ENCODE results near the gene FBLN2. TPM values are rescaled to one million over a fixed set of nuclear protein-coding genes. Genes with fewer than 3 reads are reported as not detected.

The FBLN2 gene
- total RNA-seq, 1 donor = 54.6 TPM

DNA sequence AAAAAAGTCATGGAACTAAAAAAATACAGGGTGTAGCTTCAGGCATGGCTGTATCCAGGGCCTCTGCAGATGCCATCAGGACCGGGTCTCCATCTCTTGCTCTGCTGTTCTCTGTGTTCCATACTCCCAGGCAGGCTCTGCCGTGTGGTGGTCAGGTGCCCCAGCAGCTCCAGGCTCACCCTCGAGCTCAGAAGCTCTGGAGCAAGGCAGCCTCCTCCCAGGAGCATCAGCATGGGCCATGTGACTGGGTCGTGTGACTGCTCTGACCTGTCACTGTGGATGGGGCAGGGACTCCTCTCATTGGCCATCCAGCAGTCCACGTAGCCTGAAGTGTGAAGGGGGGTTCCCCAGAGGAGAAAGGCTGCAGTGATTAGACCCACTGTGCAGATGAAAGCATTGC is 8.5 kb downstream of the FBLN2 start:
- no peak overlapping the region for H3K27ac ChIP-seq (ENCODE audit: low read depth, low read length)
- TF ChIP-seq CTCF (IDR thresholded peaks at IDR 0.05; ENCODE audit: extremely low read depth, low read depth, low read length) = no peak
- H3K9me3 ChIP-seq (ENCODE audit: low read depth, low read length) = no peaks in the 10 kb centered on the region
- H3K27me3 ChIP-seq (ENCODE audit: insufficient read depth, low read length) = no peaks in the 10 kb centered on the region
- no peak overlapping the region for H3K4me2 ChIP-seq (ENCODE audit: insufficient read depth, low read length)
- DNase-seq (ENCODE audit: insufficient read length, low spot score, missing footprints) = no peak
- no peaks in the 10 kb centered on the region for H4K20me1 ChIP-seq (ENCODE audit: insufficient read depth, low read length)
- H3K79me2 ChIP-seq (ENCODE audit: insufficient read depth, low read length) = no peaks in the 10 kb centered on the region
- no peak overlapping the region for H3K4me3 ChIP-seq (ENCODE audit: insufficient read depth, low read length)
- no peak overlapping the region for H2AFZ ChIP-seq (ENCODE audit: low read length)
- no peaks in the 10 kb centered on the region for H3K4me1 ChIP-seq (ENCODE audit: insufficient read depth, low read length)
- no peaks in the 10 kb centered on the region for H3K36me3 ChIP-seq (ENCODE audit: insufficient read depth, low read length)

DNA sequence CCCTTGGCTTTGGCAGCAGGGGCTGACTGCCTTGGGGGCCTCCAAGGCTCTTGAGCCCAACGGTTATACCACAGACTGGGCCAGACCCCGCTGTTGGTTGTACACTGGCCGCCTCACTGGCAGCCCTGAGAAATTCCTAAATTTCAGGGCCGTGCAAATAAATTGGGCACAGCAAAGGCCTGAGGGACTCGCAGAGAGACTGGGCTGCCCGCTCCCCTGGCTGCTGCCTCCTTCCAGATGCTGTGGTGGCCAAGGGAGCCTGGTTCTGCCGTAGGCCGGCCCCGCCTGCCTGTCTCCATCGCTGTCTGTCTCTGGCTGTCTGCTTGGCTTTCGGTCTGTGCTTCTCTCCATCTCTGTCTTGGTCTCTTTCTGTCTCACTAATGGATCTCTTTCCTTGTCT is 9.0 kb downstream of the FBLN2 start:
- DNase-seq (ENCODE audit: insufficient read length, low spot score, missing footprints) = no peak
- no peak for TF ChIP-seq CTCF (IDR thresholded peaks at IDR 0.05; ENCODE audit: extremely low read depth, low read depth, low read length)
- Histone ChIP-seq H4K20me1 (ENCODE audit: insufficient read depth, low read length) (no peaks in the 10 kb centered on the region), H3K9me3 (ENCODE audit: low read depth, low read length) (no peaks in the 10 kb centered on the region), H3K36me3 (ENCODE audit: insufficient read depth, low read length) (no peaks in the 10 kb centered on the region), H3K4me1 (ENCODE audit: insufficient read depth, low read length) (no peaks in the 10 kb centered on the region), H2AFZ (ENCODE audit: low read length) (no peak overlapping the region), H3K4me3 (ENCODE audit: insufficient read depth, low read length) (no peak overlapping the region), H3K27me3 (ENCODE audit: insufficient read depth, low read length) (no peaks in the 10 kb centered on the region), H3K27ac (ENCODE audit: low read depth, low read length) (no peak overlapping the region), H3K4me2 (ENCODE audit: insufficient read depth, low read length) (no peak overlapping the region), H3K79me2 (ENCODE audit: insufficient read depth, low read length) (no peaks in the 10 kb centered on the region)

- H3K4me2 ChIP-seq (ENCODE audit: insufficient read depth, low read length) = no peak overlapping the region
- H3K9me3 ChIP-seq (ENCODE audit: low read depth, low read length) = no peaks in the 10 kb centered on the region
- no peak overlapping the region for H3K27ac ChIP-seq (ENCODE audit: low read depth, low read length)
- no peaks in the 10 kb centered on the region for H3K4me1 ChIP-seq (ENCODE audit: insufficient read depth, low read length)
- no peak for TF ChIP-seq CTCF (IDR thresholded peaks at IDR 0.05; ENCODE audit: extremely low read depth, low read depth, low read length)
- H3K79me2 ChIP-seq (ENCODE audit: insufficient read depth, low read length) = no peaks in the 10 kb centered on the region
- no peak overlapping the region for H2AFZ ChIP-seq (ENCODE audit: low read length)
- H3K36me3 ChIP-seq (ENCODE audit: insufficient read depth, low read length) = no peaks in the 10 kb centered on the region
- H3K4me3 ChIP-seq (ENCODE audit: insufficient read depth, low read length) = no peak overlapping the region
- DNase-seq (ENCODE audit: insufficient read length, low spot score, missing footprints) = no peak
- H4K20me1 ChIP-seq (ENCODE audit: insufficient read depth, low read length) = no peaks in the 10 kb centered on the region
- H3K27me3 ChIP-seq (ENCODE audit: insufficient read depth, low read length) = no peaks in the 10 kb centered on the region
These were observed 9.7 kb downstream of the FBLN2 start for GRCh38 chr3:13558651-13559050.

DNA sequence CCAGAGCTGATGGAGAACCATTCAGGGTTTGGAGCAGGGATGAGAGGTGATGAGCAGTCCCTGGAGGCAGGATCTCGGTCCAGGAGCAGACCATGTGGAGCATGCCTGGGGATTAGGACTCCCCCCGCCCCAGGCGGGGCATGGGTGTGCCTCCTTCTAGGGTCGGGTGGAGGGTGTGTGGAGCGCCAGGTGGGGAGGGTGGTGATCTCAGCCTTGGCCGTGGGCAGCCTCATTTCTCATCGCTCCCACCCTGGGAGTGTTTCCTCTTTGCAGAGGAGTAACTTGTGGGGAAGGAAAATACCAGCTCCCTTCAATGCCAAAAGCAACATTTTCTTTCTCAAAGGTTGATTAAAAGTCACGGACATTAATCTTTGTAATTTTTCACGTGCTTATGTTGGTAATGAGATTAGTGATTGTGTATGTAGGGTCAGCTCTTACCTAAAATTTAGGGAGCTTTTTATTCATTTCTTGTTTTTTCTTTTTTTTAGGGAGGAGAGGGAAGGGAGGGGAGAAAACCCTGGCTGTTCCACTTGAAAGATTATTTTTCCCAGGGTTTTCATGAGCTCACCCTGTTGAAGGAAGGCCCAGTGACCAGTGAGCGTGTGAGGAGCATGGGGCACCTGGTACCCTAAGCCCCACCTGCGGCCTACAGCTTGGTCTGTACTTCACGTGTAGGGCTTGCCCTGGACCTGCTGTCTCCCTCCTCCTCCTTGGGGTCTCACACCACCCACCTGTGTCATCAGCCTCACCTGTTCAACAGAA is 11.0 kb downstream of the FBLN2 start:
- H3K4me3 ChIP-seq (ENCODE audit: insufficient read depth, low read length) = no peak overlapping the region
- no peak for TF ChIP-seq CTCF (IDR thresholded peaks at IDR 0.05; ENCODE audit: extremely low read depth, low read depth, low read length)
- H3K4me1 ChIP-seq (ENCODE audit: insufficient read depth, low read length) = no peaks in the 10 kb centered on the region
- H3K4me2 ChIP-seq (ENCODE audit: insufficient read depth, low read length) = no peak overlapping the region
- no peaks in the 10 kb centered on the region for H3K9me3 ChIP-seq (ENCODE audit: low read depth, low read length)
- no peaks in the 10 kb centered on the region for H3K36me3 ChIP-seq (ENCODE audit: insufficient read depth, low read length)
- peak; percentile 81 for DNase-seq (ENCODE audit: insufficient read length, low spot score, missing footprints)
- H4K20me1 ChIP-seq (ENCODE audit: insufficient read depth, low read length) = no peaks in the 10 kb centered on the region
- H3K79me2 ChIP-seq (ENCODE audit: insufficient read depth, low read length) = no peaks in the 10 kb centered on the region
- no peaks in the 10 kb centered on the region for H3K27me3 ChIP-seq (ENCODE audit: insufficient read depth, low read length)
- H3K27ac ChIP-seq (ENCODE audit: low read depth, low read length) = no peak overlapping the region
- no peak overlapping the region for H2AFZ ChIP-seq (ENCODE audit: low read length)

Data from osteoblast (primary cell).